Measurements from ENCODE around the gene MBNL1.

Gene MBNL1

DNA sequence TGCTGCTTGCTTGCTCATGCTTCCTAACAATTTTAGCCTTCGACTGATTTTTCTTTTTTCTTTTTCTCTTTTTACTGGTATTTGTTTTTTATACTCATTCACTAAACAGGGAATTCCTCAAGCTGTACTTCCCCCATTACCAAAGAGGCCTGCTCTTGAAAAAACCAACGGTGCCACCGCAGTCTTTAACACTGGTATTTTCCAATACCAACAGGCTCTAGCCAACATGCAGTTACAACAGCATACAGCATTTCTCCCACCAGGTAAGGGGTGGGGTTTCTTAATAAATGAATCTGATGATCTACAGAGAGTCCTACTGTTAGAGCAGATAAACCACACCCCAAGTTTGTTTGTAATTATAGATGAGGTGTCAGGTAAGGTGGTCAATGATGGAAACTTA is 178.8 kb downstream of the MBNL1 start:
- no peak overlapping the region for H3K27ac ChIP-seq
- TF ChIP-seq, protein P1, sequence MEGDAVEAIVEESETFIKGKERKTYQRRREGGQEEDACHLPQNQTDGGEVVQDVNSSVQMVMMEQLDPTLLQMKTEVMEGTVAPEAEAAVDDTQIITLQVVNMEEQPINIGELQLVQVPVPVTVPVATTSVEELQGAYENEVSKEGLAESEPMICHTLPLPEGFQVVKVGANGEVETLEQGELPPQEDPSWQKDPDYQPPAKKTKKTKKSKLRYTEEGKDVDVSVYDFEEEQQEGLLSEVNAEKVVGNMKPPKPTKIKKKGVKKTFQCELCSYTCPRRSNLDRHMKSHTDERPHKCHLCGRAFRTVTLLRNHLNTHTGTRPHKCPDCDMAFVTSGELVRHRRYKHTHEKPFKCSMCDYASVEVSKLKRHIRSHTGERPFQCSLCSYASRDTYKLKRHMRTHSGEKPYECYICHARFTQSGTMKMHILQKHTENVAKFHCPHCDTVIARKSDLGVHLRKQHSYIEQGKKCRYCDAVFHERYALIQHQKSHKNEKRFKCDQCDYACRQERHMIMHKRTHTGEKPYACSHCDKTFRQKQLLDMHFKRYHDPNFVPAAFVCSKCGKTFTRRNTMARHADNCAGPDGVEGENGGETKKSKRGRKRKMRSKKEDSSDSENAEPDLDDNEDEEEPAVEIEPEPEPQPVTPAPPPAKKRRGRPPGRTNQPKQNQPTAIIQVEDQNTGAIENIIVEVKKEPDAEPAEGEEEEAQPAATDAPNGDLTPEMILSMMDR (IDR thresholded peaks at IDR 0.05) = no peak

DNA sequence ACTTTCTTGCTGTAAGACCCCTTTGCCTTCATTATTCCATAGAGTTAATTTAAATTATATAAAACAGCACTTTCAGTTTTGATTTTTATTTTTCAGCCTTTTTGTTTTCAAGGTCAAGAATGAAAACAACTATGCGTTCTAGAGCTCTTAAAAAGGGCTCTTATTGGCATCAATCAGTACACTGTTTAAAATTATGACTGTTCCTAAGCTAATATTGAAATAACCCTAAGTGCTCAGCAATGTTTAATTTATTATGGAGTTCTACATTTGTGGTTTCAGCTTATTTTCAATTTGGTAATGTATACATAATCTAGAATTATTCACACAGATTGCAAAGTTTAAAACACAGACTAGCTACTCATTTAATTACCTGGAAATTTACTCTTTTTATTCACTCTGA is 179.4 kb downstream of the MBNL1 start:
- TF ChIP-seq, protein P1 (IDR thresholded peaks at IDR 0.05) = no peak
- TF ChIP-seq ZFX (IDR thresholded peaks at IDR 0.05; ENCODE audit: borderline replicate concordance) = no peak
- H3K27ac ChIP-seq = no peak overlapping the region

DNA sequence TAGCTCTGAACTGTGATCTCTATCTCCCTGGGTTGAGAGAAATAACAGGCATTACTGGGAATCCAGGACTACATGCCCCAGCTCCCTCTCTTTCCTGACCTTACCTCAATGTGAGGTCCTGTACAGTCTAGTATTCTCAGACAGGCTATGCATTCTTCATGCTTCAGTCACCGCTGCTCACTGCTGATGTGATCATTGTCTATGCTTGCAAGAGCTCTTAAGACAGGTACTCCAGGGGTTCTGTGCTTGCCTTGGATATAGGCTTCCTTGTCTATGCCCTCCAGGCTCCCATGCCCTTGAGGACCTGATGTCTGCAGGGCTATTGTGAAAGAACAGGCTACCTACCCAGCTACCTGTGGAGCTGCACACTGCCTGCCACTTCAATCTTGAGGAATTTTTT is 183.6 kb downstream of the MBNL1 start:
- TF ChIP-seq ZFX (IDR thresholded peaks at IDR 0.05; ENCODE audit: borderline replicate concordance) = no peak
- TF ChIP-seq, protein P1 (IDR thresholded peaks at IDR 0.05) = no peak
- H3K27ac ChIP-seq = no peak overlapping the region

DNA sequence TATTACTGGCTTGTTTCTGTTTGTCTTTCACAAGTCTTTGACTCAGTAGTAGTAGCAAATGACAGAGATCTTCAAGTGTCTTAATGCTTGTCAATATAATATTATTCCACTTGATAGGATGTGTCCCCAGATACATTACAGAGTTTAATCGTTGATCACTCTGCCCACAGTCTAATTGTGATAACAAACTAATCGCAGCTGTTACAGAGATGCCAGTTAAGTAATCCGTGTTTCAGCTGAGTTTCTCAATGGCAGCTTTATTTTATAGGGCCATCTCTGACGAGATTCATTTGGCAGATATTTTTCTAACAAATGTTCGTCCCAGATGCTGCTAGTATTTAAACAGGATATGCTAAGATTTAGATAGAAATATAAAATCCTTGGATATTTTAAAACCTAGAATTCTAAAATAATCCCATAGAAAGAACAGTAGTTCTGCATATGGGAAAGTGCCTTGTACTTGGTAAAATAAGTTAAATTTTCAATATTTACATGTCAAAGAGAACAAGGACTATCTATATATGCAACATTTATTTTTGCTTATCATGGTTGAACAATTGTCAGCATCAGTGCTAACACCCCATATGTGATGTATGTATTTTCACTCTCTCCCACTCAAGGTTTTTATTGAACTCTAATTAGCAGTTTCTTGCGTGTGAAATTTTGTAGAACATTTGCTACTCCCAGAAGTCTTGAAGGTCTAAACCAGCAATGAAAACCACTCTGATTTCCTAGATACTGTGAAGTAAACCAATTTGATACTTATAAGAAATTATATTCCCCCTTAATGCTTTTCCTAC is 185.5 kb downstream of the MBNL1 start:
- TF ChIP-seq ZFX (IDR thresholded peaks at IDR 0.05; ENCODE audit: borderline replicate concordance) = no peak
- TF ChIP-seq, protein P1 (IDR thresholded peaks at IDR 0.05) = no peak
- no peak overlapping the region for H3K27ac ChIP-seq

DNA sequence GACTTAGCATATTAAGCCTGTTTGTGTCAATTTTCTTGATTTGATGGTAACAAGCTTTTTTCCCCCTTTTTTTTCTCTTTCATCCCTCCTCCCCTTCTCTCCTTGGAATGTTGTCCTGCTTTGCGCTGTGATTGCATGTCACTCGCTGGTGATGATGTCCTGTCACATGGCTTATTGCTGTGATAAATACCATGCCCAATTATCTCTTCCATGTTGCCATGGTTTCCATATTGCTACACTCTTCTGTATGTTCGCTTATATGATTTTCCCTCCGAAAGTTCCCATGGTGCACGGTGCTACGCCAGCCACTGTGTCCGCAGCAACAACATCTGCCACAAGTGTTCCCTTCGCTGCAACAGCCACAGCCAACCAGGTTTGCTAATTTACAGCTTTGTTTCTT is 187.3 kb downstream of the MBNL1 start:
- TF ChIP-seq, protein P1 (IDR thresholded peaks at IDR 0.05) = no peak
- TF ChIP-seq ZFX (IDR thresholded peaks at IDR 0.05; ENCODE audit: borderline replicate concordance) = no peak
- no peak overlapping the region for H3K27ac ChIP-seq

DNA sequence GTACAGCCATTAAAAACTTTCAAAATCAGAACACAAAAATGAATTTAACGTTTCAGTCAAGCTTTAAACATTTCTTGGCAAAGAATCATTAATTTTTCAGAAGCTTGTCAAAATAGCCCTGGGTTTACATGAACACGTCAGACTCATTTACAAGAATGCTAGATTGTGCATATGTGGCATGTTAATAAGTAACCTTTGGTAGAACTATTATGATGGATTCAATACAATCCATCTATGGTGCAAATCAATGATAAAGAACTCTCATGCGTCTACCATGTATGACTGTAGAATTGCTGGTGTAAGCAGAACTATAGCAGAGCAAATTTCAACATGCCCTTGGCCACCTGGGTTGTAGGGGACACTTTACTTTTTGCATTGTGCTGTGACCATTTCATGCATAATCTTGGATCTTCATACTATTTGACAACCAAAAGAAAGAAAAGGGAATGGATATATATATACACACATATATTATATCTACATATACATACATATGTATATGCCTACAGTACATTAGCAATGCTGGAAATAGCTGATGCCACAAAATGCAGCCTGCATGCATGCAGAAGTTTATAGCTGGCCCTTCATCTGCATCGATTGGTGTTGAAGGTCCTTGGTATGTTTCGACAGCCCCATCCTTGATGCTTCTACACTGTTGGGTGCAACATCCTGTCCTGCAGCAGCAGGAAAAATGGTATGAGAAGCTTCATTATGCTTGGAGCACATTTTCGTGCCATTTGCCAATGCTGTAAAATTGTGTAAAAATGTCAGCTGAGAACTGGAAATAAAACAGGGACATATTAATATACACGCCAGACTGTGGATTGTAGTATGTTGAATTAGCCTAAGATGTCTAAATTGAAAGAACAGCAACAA is 189.0 kb downstream of the MBNL1 start:
- no peak for TF ChIP-seq ZFX (IDR thresholded peaks at IDR 0.05; ENCODE audit: borderline replicate concordance)
- TF ChIP-seq, protein P1 (IDR thresholded peaks at IDR 0.05) = no peak
- H3K27ac ChIP-seq = no peak overlapping the region
